Measurements from ENCODE around the gene ITGAD.
"Not testable (repeated sequence)": the region's sequence is repeated elsewhere in the genome, so short reads cannot be mapped to it uniquely, and the experiment has no call there.

The ITGAD gene

DNA sequence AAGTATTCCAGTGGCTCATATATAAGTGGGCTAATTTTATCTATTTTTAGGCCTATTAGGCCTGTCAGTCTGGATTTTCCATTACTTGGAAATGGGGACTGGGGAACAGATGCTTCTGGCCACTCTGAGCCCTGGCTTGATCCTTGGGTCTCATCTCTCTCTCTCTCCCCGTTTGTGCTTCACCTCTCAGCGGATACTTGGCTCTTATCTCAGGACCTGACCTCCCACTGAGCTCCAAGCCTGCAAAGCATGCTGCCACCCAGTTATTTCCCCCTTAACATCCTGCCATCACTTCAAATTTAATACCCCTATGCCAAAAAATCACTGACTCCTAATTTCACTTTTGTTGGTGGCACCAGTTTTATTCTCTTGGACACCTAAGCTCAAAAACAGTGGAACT is 45.3 kb downstream of the ITGAD start:
- DNase-seq (ENCODE audit: low read depth), result no peak
- TF ChIP-seq POLR2A (IDR thresholded peaks at IDR 0.05; ENCODE audit: extremely low read depth, insufficient read length), result no peak
- no peak for TF ChIP-seq MYC (IDR thresholded peaks at IDR 0.05; ENCODE audit: low read depth, low read length)
- TF ChIP-seq, protein P1, sequence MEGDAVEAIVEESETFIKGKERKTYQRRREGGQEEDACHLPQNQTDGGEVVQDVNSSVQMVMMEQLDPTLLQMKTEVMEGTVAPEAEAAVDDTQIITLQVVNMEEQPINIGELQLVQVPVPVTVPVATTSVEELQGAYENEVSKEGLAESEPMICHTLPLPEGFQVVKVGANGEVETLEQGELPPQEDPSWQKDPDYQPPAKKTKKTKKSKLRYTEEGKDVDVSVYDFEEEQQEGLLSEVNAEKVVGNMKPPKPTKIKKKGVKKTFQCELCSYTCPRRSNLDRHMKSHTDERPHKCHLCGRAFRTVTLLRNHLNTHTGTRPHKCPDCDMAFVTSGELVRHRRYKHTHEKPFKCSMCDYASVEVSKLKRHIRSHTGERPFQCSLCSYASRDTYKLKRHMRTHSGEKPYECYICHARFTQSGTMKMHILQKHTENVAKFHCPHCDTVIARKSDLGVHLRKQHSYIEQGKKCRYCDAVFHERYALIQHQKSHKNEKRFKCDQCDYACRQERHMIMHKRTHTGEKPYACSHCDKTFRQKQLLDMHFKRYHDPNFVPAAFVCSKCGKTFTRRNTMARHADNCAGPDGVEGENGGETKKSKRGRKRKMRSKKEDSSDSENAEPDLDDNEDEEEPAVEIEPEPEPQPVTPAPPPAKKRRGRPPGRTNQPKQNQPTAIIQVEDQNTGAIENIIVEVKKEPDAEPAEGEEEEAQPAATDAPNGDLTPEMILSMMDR (IDR thresholded peaks at IDR 0.05; ENCODE audit: low read depth, low read length), result no peak
- TF ChIP-seq, protein P2, sequence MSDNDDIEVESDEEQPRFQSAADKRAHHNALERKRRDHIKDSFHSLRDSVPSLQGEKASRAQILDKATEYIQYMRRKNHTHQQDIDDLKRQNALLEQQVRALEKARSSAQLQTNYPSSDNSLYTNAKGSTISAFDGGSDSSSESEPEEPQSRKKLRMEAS (IDR thresholded peaks at IDR 0.05; ENCODE audit: low read depth, low read length), result no peak
- H3K4me3 ChIP-seq (ENCODE audit: low read depth, low read length), result no peak overlapping the region

DNA sequence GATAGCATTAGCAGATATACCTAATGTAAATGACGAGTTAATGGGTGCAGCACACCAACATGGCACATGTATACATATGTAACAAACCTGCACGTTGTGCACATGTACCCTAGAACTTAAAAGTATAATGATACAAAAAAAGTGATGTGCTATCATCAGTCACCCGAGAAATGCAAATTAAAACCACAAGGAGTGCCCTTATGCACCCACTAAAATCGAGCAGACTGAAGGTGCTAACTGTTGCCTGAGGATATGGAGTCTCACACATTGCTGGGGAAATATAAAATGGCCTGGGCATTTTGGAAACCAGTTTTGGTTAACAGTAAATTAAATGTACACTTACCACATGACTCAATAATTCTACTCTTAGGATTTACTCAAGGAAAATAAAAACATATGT is 45.9 kb downstream of the ITGAD start:
- not testable (repeated sequence) for H3K4me3 ChIP-seq (ENCODE audit: low read depth, low read length); DNase-seq (ENCODE audit: low read depth)

DNA sequence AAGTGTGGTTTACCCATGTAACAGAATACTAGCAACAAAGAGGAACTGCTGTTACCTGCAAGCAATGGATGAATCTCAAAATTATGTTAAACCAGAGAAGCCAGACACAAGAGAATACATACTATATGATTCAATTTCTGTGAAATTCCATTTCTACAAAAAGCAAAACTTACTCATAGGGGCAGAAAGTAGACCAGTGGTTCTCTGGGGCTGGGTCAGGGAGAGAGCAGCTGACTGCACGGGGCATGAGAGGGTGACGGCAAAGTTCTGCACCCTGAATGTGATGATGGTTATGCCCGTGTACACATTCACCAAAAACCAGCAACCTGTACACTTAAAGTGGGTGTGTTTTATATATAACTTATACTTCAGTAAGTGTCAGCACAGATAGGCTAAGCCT is 46.4 kb downstream of the ITGAD start:
- no peak for DNase-seq (ENCODE audit: low read depth)
- TF ChIP-seq MYC (IDR thresholded peaks at IDR 0.05; ENCODE audit: low read depth, low read length) (no peak), POLR2A (IDR thresholded peaks at IDR 0.05; ENCODE audit: extremely low read depth, insufficient read length) (no peak)
- TF ChIP-seq, protein P2 (IDR thresholded peaks at IDR 0.05; ENCODE audit: low read depth, low read length), result no peak
- TF ChIP-seq, protein P1 (IDR thresholded peaks at IDR 0.05; ENCODE audit: low read depth, low read length), result no peak
- H3K4me3 ChIP-seq (ENCODE audit: low read depth, low read length), result no peak overlapping the region

DNA sequence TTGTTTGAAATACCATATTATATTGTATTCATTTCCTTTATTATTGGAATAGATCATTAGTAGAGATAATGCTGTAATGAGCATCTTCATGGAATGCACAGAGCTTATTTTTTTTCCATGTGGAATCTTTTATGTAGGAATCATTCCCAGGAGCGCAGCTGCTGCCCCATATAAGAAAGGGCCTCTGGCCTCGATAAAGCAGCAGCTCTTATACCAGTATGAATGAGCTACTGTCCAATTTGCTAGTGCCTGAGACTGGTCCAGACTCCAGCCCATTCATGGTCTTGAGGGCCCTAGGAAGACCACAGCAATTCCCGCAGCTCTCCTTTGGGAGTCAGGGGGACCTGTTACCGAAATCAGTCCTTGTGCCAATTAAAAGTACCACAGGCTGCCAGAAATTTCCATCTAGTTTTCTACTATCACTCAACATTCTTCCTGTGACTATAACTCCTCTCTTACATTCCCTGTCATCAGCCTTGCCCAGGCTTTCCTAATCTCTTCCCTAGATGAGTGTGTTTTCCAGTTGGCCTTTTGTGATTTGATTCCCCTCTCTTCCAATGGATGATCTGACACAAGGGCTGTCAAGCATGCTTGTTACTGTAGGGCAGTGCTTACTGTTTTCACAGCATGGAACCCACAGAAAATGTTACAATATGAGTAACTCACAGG is 47.5 kb downstream of the ITGAD start:
- TF ChIP-seq, protein P1 (IDR thresholded peaks at IDR 0.05; ENCODE audit: low read depth, low read length), result no peak
- TF ChIP-seq MYC (IDR thresholded peaks at IDR 0.05; ENCODE audit: low read depth, low read length), result no peak
- TF ChIP-seq, protein P2 (IDR thresholded peaks at IDR 0.05; ENCODE audit: low read depth, low read length), result no peak
- no peak for TF ChIP-seq POLR2A (IDR thresholded peaks at IDR 0.05; ENCODE audit: extremely low read depth, insufficient read length)
- no peak overlapping the region for H3K4me3 ChIP-seq (ENCODE audit: low read depth, low read length)
- DNase-seq (ENCODE audit: low read depth), result no peak

DNA sequence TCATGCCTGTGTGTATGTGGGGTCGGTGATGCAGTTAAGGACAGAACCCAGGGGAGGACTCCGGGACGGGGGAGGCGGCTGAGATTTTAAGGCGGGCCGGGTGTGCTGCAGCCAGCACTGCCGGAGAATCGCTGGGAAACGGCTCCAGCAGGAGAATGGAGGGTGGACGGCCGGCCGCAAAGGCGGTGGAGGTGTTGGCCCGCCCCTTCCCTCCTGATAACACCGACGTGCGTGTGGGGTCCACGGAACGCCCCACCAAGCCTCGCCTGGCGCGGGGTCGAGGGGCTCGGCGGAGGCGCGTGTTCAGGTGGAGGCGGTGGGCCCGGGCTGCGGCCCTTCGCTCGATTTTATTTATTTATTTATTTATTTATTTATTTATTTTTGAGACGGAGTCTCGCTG is 48.8 kb downstream of the ITGAD start:
- H3K4me3 ChIP-seq (ENCODE audit: low read depth, low read length), result no peak overlapping the region
- TF ChIP-seq MYC (IDR thresholded peaks at IDR 0.05; ENCODE audit: low read depth, low read length), result no peak
- DNase-seq (ENCODE audit: low read depth), result no peak

DNA sequence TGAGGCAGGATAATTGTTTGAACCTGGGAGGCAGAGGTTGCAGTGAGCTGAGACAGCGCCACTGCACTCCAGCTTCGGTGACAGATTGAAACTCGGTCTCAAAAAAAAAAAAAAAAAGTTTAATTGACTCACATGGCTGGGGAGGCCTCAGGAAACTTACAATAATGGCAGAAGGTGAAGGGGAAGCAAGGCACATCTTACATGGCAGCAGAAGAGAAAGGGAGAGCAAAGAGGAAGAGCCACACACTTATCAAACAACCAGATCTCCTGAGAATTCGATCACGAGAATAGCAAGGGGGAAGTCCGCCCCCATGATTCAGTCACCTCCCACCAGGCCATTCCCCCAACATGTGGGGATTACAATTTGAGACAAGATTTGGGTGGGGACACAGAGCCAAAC is 52.8 kb downstream of the ITGAD start:
- DNase-seq (ENCODE audit: low read depth); H3K4me3 ChIP-seq (ENCODE audit: low read depth, low read length): not testable (repeated sequence)

DNA sequence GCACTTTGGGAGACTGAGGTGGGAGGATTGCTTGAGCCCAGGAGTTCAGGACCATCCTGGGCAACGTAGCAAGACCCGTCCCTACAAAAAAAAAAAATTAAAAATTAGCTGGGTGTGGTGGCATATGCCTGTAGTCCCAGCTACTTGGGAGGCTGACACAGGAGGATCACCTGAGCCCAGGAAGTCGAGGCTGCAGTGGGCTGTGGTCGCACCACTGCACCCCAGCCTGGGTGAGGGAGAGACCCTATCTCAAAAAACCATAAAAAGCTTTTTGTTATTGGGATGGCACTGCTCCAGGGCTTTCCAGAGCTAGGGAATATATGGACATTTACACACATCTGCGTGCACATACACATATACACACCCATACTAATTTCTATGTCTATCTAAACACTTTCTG is 58.1 kb downstream of the ITGAD start:
- DNase-seq (ENCODE audit: low read depth), result no peak
- TF ChIP-seq MYC (IDR thresholded peaks at IDR 0.05; ENCODE audit: low read depth, low read length) (no peak), POLR2A (IDR thresholded peaks at IDR 0.05; ENCODE audit: extremely low read depth, insufficient read length) (no peak)
- TF ChIP-seq, protein P1 (IDR thresholded peaks at IDR 0.05; ENCODE audit: low read depth, low read length), result no peak
- TF ChIP-seq, protein P2 (IDR thresholded peaks at IDR 0.05; ENCODE audit: low read depth, low read length), result no peak
- H3K4me3 ChIP-seq (ENCODE audit: low read depth, low read length), result no peak overlapping the region
